ENCODE measurements around the gene C1orf174. TPM values are rescaled to one million over a fixed set of nuclear protein-coding genes. Genes with fewer than 3 reads are reported as not detected.

The C1orf174 gene
- total RNA-seq, 1 experiment from 2014 or later: 41.2 TPM

- no peaks in the 10 kb centered on the region for H3K4me1 ChIP-seq (ENCODE audit: control insufficient read depth, insufficient read depth, low read length)
- H3K4me3 ChIP-seq (ENCODE audit: low read depth in 2 of 2, low read length in 2 of 2): peak overlapping the region; percentile 87 to 96
- intact Hi-C loops (cut with micrococcal nuclease; ENCODE audit: unreplicated experiment) (no loop called here), in situ Hi-C loops (cut with HindIII; ENCODE audit: low pct_unique_long_range_greater_than_20kb, low sequenced_read_pairs) (no loop called here)
- ChIA-PET CTCF (no interaction called here), POLR2A (interaction anchor here (0.6 to 0.8 kb wide), 2 partner anchors 96 to 1031 kb away, joined by 12 to 15 read pairs; no protein-coding TSS in a partner anchor)
- H3K9me3 ChIP-seq (ENCODE audit: control insufficient read depth, insufficient read depth, low read depth, low read length): no peaks in the 10 kb centered on the region; the same call in 1 of the 2 replicates
- ATAC-seq: no peak
- H3K36me3 ChIP-seq (ENCODE audit: control insufficient read depth, insufficient read depth, low read length): no peaks in the 10 kb centered on the region; the same call in 1 of the 2 replicates
- no peak for DNase-seq (ENCODE audit: low read depth, low spot score)
- TSS peak; percentile 81 for BruUV-seq (replicated peaks)
- H3K27me3 ChIP-seq (ENCODE audit: control insufficient read depth, insufficient read depth, low read length): no peaks in the 10 kb centered on the region
- H3K27ac ChIP-seq (ENCODE audit: low read length): peak overlapping the region; percentile 94
- TF ChIP-seq TCF7L2 (IDR thresholded peaks at IDR 0.05; ENCODE audit: low read depth, low read length) (no peak), CTCF (IDR thresholded peaks at IDR 0.05) (no peak), POLR2AphosphoS5 (IDR thresholded peaks at IDR 0.05; ENCODE audit: low read depth, low read length) (no peak), SIN3A (IDR thresholded peaks at IDR 0.05; ENCODE audit: borderline replicate concordance, insufficient read depth, low read depth, low read length) (no peak)
- TF ChIP-seq, protein P1, sequence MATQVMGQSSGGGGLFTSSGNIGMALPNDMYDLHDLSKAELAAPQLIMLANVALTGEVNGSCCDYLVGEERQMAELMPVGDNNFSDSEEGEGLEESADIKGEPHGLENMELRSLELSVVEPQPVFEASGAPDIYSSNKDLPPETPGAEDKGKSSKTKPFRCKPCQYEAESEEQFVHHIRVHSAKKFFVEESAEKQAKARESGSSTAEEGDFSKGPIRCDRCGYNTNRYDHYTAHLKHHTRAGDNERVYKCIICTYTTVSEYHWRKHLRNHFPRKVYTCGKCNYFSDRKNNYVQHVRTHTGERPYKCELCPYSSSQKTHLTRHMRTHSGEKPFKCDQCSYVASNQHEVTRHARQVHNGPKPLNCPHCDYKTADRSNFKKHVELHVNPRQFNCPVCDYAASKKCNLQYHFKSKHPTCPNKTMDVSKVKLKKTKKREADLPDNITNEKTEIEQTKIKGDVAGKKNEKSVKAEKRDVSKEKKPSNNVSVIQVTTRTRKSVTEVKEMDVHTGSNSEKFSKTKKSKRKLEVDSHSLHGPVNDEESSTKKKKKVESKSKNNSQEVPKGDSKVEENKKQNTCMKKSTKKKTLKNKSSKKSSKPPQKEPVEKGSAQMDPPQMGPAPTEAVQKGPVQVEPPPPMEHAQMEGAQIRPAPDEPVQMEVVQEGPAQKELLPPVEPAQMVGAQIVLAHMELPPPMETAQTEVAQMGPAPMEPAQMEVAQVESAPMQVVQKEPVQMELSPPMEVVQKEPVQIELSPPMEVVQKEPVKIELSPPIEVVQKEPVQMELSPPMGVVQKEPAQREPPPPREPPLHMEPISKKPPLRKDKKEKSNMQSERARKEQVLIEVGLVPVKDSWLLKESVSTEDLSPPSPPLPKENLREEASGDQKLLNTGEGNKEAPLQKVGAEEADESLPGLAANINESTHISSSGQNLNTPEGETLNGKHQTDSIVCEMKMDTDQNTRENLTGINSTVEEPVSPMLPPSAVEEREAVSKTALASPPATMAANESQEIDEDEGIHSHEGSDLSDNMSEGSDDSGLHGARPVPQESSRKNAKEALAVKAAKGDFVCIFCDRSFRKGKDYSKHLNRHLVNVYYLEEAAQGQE (IDR thresholded peaks at IDR 0.05; ENCODE audit: insufficient read depth in 1 of 2, low read depth in 2 of 2, low read length in 1 of 2): no peak
Measured at GRCh38 chr1:3898994-3899753, 898 bp downstream of the C1orf174 start.

DNA sequence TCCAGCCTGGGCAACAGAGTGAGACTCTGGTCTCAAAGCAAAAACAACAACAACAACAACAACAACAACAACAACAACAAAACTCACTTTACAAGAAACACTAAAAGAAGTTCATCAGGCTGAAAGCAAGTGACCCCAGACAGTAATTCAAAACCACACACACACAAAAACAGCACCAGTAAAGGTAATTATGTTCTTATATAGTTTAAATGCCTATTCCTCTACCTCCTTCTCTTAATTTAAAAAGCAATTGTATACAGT lies 1.7 kb downstream of the C1orf174 start:
- POLR2A ChIA-PET: no interaction called here
- BruUV-seq (replicated peaks): no TSS peak
- Histone ChIP-seq H3K27ac (ENCODE audit: low read length) (no peak overlapping the region), H3K4me1 (ENCODE audit: control insufficient read depth, insufficient read depth, low read length) (no peaks in the 10 kb centered on the region), H3K36me3 (ENCODE audit: control insufficient read depth, insufficient read depth, low read length) (no peaks in the 10 kb centered on the region; the same call in 1 of the 2 replicates), H3K9me3 (ENCODE audit: control insufficient read depth, insufficient read depth, low read depth, low read length) (no peaks in the 10 kb centered on the region; the same call in 1 of the 2 replicates), H3K4me3 (ENCODE audit: low read depth in 2 of 2, low read length in 2 of 2) (no peak overlapping the region), H3K27me3 (ENCODE audit: control insufficient read depth, insufficient read depth, low read length) (no peaks in the 10 kb centered on the region)
- DNase-seq (ENCODE audit: low read depth, low spot score) (no peak), ATAC-seq (no peak)
- intact Hi-C loops (cut with micrococcal nuclease; ENCODE audit: unreplicated experiment) (no loop called here), in situ Hi-C loops (cut with HindIII; ENCODE audit: low pct_unique_long_range_greater_than_20kb, low sequenced_read_pairs) (no loop called here)
- TF ChIP-seq, protein P1 (IDR thresholded peaks at IDR 0.05; ENCODE audit: insufficient read depth in 1 of 2, low read depth in 2 of 2, low read length in 1 of 2): no peak
- no peak for TF ChIP-seq POLR2AphosphoS5 (IDR thresholded peaks at IDR 0.05; ENCODE audit: low read depth, low read length)
- no peak for TF ChIP-seq SIN3A (IDR thresholded peaks at IDR 0.05; ENCODE audit: borderline replicate concordance, insufficient read depth, low read depth, low read length)
- no peak for TF ChIP-seq TCF7L2 (IDR thresholded peaks at IDR 0.05; ENCODE audit: low read depth, low read length)
- TF ChIP-seq CTCF (IDR thresholded peaks at IDR 0.05): no peak
- CTCF ChIA-PET: no interaction called here

Data from Panc1 (cell line).